Measurements from ENCODE around the gene RNF34.

DNA sequence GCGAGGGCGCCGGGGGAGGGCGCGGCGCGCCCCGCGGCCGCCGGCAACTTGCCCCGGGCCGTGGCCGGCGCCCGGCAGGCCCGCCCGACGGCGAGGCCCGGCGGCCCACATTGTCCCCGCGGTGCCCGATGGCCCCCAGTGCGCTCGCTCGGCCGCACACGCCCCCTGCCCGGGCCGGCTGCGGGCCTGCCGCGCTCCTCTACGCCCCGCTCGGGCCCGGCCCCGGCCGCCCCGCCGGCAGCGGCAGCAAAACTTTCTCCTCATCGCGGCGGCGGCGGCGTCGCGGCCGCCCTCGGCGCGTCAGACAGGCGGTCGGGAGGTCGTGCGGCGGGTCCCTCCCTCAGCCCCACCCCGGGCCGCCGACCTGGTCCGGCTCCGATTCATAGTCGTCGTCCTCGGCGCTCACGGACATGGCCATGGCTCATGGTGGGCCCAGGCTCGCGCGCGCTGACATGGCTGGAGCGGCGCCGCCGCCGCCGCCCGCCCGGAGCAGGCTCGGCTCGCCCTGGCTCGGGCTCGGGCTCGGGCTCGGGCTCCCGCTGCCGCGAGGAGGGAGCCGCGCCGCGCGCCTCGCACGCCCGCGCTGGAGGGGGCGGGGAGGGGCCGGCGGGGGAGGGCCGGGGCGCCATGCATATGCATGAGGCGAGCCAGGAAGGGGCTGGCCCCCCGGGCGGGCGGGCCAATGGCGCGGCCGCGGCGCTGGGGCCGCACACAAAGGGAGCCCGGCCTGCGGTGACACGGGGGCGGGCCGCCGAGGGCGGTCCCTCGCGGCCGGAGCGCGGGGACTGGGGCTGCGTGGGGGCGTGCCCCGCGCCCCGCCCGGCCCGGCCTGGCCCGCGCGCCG is 67.1 kb downstream of the RNF34 start:
- no peak for TF ChIP-seq POLR2A (IDR thresholded peaks at IDR 0.05)
- TF ChIP-seq, protein P1, sequence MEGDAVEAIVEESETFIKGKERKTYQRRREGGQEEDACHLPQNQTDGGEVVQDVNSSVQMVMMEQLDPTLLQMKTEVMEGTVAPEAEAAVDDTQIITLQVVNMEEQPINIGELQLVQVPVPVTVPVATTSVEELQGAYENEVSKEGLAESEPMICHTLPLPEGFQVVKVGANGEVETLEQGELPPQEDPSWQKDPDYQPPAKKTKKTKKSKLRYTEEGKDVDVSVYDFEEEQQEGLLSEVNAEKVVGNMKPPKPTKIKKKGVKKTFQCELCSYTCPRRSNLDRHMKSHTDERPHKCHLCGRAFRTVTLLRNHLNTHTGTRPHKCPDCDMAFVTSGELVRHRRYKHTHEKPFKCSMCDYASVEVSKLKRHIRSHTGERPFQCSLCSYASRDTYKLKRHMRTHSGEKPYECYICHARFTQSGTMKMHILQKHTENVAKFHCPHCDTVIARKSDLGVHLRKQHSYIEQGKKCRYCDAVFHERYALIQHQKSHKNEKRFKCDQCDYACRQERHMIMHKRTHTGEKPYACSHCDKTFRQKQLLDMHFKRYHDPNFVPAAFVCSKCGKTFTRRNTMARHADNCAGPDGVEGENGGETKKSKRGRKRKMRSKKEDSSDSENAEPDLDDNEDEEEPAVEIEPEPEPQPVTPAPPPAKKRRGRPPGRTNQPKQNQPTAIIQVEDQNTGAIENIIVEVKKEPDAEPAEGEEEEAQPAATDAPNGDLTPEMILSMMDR (IDR thresholded peaks at IDR 0.05): no peak
